SIG-M5 treated with dmso at 0.1 percent for 504 hours (cell line): ENCODE results near the gene WIF1.

Experiments used
- DNase-seq: peaks from one replicate; lab custom pipeline; 2025; ENCODE audit not compliant: unreplicated experiment; lab: John Stamatoyannopoulos, UW

The WIF1 gene, protein sequence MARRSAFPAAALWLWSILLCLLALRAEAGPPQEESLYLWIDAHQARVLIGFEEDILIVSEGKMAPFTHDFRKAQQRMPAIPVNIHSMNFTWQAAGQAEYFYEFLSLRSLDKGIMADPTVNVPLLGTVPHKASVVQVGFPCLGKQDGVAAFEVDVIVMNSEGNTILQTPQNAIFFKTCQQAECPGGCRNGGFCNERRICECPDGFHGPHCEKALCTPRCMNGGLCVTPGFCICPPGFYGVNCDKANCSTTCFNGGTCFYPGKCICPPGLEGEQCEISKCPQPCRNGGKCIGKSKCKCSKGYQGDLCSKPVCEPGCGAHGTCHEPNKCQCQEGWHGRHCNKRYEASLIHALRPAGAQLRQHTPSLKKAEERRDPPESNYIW

GRCh38 chr12:65121049-65121955 is at the start of gene WIF1:
Gene WIF1, minus strand, starts transcription at chr12:65121305. Its CDS starts 114 bp downstream, at chr12:65121191.
- DNase-seq, result no peak

DNA sequence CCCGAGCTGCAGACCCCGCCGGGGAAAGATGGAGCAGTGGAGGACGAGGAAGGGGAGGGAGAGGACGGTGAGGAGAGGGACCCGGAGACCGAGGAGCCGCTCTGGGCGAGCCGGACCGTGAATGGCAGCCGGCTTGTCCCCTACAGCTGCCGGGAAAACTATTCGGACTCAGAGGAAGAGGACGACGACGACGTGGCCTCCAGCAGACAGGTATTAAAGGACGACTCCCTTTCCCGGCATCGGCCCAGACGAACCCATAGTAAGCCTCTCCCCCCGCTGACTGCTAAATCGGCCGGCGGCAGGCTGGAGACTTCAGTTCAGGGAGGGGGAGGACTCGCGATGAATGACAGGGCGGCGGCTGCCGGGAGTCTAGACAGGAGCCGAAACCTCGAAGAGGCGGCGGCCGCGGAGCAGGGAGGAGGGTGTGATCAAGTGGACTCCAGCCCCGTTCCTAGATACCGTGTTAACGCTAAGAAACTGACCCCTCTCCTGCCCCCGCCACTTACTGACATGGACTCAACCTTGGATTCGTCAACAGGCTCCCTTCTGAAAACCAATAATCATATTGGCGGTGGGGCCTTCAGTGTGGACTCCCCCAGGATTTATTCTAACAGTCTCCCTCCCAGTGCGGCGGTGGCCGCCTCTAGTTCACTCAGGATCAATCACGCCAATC is 49.2 kb upstream of the WIF1 start:
- peak; percentile 61 for DNase-seq

DNA sequence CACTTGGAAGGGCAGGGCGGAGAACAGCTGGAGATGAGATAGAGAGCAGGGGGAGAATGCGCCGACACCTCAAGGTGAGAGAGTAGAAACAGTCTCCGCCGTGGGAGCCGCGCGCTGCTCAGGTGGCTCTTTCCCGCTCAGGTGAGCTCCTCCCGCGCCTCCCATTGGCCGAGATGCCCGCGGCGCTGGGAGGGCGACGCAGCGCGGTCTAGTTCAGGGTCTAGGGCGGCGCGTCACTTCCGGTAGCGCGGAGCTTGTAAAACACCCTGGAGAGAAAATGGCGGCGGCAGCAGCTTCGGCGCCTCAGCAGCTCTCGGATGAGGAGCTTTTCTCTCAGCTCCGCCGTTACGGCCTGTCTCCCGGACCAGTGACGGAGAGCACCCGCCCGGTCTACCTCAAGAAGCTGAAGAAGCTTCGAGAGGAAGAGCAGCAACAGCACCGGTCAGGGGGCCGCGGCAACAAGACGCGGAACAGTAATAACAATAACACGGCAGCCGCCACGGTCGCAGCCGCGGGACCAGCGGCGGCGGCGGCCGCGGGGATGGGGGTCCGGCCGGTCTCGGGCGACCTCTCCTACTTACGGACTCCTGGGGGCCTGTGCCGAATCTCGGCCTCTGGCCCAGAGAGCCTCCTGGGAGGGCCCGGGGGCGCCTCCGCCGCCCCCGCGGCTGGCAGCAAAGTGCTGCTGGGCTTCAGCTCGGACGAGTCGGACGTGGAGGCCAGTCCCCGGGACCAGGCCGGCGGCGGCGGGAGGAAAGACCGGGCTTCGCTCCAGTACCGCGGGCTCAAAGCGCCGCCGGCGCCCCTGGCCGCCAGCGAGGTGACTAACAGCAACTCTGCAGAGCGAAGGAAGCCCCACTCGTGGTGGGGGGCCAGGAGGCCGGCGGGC is 48.5 kb upstream of the WIF1 start, which contains the start of gene LEMD3:
TSS of gene LEMD3 (plus strand) at position 264 of the 889 bp plus-strand sequence. CDS start at position 278, 14 bp downstream.
- DNase-seq, result peak; percentile 89

DNA sequence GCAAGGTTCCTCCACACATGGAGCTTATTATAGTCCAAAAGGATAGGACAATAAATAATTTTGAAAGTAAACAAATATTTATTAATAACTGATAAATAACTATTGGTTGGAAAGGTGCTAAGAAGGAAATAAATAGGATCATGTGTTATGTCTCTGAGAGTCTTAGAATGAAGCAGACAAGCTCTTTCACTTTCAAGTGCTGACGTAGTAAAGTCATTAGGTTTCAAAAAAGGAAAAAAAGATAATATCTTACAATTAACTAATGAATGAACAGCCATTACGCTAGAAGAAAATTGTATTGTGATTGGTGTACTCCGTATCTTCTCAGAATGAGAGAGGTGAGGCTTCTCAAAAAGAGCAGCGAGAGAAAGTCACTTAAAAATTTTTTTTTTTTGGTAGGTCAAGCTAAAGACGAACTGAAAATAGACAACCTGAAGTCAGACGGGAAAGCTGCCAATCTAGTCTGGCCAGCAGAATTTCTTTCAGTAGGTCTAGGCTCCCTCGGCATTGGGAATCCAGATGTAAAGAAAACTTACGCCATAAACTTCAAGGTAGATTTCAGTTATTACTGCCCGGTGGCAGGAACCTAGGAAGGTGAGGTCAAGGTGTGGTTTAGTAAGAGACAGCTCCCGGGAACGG is 47.7 kb upstream of the WIF1 start:
- no peak for DNase-seq

GRCh38 chr12:65164774-65165173 is 43.7 kb upstream of the WIF1 start:
- DNase-seq, result no peak

- no peak for DNase-seq
Measured at GRCh38 chr12:65164244-65164643, 43.1 kb upstream of the WIF1 start.

DNA sequence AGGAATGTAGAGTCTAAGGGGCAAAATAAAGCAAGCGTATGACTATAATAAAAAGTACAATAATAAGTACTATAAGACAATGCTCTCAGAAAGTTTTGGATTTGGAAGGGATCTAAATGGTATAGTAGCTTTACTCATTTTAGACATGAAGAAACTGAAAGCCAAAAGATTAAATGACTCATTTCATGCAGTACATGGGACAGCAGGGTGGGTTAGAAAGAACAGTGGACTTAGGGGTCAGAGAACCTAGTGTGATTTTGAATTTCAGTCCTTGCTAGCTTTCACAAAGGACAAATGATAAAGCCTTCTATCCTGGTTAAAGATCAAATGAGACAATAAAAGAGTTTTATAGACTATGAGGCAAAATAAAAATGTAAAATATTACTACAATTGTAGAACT is 41.5 kb upstream of the WIF1 start:
- no peak for DNase-seq

DNA sequence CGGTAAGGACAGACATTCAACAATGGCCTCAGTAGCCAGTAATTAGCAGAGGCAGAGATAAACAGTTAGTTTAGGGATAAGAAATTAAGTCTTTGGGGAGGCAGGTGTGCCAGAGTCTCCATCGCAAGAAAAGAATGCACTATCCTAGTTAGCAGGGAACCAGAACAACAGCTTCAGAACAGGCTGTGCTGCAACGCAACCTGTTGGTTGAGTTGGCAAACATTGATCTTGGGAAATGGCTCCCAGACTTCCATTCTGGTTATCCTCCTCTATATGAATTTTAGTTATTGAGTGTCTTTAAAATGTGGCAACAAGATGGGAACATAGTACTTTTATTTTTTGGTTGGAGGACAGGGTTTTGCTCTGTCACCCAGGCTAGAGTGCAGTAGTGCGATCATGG is 36.0 kb upstream of the WIF1 start:
- DNase-seq, result no peak

DNA sequence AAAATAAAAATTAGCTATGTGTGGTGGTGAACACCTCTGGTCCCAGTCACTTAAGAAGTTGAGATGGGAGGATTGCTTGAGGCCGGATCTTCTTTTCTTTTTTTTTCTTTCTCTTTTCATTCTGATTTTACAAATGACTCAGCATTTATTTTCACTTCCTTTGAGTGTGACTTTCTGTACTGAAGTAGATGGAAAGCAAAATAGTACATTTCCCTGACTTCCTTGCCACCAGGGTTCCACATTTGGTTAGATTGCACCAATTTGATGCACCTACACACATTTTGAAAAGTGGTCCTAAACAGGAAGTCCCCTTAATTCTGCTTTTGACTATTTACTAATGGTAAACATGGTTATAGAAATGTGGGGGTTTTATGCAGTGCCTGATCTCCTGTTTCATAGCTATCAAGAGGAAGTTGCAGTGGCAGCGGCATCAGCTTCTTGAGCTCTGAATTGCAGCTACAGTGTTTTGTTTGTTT is 35.3 kb upstream of the WIF1 start:
- peak; percentile 75 for DNase-seq

DNA sequence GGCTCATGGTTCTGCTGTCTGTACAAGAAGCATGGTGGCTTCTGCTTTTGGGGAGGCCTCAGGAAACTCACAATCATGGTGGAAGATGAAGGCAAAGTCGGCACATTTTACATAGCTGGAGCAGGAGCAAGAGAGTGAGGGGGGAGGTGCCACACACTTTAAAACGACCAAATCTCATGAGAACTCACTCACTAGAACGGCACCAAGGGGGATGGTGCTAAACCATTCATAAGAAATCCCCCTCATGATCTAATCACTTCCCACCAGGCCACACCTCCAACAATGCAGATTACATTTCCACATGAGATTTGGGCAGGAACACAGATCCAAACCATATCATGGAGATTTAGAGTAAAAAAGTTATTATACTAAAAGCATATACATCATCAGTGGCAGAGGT is 34.7 kb upstream of the WIF1 start:
- no peak for DNase-seq

GRCh38 chr12:65152596-65152995 is 31.5 kb upstream of the WIF1 start:
- DNase-seq, result no peak

DNA sequence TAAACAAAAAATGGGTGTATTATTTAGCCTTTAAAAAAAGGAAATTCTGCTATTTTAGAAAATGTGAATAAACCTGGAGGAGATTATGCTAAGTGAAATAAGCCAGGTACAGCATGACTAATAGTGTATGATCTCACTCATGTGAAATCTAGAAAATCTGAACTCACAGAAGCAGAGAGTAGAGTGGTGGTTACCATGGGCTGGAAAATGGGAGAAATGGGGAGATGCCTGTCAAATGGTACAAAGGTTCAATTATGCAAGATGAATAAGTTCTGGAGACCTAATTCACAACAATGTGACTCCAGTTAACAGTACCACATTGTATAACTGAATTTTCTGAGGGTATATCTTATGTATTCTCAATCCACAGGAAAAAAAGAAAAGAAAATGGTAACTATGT is 30.9 kb upstream of the WIF1 start:
- DNase-seq, result no peak

- no peak for DNase-seq
Measured at GRCh38 chr12:65147312-65147905, 26.3 kb upstream of the WIF1 start.

GRCh38 chr12:65140738-65141137 is 19.6 kb upstream of the WIF1 start:
- no peak for DNase-seq

DNA sequence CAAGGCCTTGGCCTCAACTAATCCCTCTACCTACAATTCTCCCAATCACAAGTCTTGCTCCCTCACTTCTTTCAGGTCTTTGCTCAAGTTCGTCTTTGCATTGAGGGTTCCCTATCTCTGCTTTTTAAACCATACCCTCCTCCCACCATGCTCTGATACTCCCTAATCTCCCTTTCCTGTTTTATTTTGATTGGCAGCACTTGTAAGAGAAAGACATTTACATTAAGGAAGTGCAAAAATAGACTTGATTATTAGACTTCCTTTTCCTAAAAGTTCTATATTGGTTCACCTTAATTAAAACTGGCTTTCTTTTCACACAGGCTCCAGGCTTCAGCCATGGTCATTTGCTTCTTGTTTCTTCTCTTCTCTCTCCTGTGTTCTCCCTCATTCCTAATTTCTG is 18.3 kb upstream of the WIF1 start:
- no peak for DNase-seq

- DNase-seq, result no peak
Measured at GRCh38 chr12:65133879-65134278, 12.8 kb upstream of the WIF1 start.

GRCh38 chr12:65126482-65126881 is 5.4 kb upstream of the WIF1 start:
- DNase-seq, result no peak

GRCh38 chr12:65125975-65126374 is 4.9 kb upstream of the WIF1 start:
- DNase-seq, result no peak

GRCh38 chr12:65125247-65125646 is 4.1 kb upstream of the WIF1 start:
- no peak for DNase-seq
